ENCODE data around the gene KCNQ2.

The KCNQ2 gene

DNA sequence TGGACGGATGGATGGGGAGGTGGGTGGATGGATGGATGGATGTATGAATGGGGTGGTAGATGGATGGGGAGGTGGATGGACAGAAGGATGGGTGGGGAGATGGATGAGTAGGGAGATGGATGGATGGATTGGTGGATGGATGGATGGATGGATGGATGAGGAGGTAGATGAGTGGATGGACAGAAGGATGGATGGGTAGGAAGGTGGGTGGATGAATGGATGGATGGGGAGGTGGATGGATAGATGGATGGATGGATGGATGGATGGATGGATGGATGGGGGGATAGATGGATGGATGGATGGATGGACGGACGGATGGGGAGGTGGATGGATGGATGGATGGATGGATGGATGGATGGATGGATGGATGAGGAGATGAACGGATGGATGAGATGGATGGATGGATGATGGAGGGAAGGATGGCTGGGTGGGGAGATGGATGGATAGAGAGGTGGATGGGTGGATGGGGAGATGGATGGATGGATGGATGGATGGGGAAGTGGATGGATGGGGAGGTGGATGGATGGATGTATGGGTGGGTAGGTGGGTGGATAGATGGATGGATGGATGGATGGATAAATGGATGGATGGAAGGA, 19.3 kb upstream of the KCNQ2 start:
- DNase-seq (ENCODE audit: low read depth, low spot score), result no peak
- no peak overlapping the region for H3K4me3 ChIP-seq (ENCODE audit: low read depth, low read length)
- TF ChIP-seq, protein P1, sequence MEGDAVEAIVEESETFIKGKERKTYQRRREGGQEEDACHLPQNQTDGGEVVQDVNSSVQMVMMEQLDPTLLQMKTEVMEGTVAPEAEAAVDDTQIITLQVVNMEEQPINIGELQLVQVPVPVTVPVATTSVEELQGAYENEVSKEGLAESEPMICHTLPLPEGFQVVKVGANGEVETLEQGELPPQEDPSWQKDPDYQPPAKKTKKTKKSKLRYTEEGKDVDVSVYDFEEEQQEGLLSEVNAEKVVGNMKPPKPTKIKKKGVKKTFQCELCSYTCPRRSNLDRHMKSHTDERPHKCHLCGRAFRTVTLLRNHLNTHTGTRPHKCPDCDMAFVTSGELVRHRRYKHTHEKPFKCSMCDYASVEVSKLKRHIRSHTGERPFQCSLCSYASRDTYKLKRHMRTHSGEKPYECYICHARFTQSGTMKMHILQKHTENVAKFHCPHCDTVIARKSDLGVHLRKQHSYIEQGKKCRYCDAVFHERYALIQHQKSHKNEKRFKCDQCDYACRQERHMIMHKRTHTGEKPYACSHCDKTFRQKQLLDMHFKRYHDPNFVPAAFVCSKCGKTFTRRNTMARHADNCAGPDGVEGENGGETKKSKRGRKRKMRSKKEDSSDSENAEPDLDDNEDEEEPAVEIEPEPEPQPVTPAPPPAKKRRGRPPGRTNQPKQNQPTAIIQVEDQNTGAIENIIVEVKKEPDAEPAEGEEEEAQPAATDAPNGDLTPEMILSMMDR (IDR thresholded peaks at IDR 0.05; ENCODE audit: insufficient read depth, low read length, missing control alignments), result no peak
- ChIA-PET CTCF (no interaction called here), POLR2A (no interaction called here)

DNA sequence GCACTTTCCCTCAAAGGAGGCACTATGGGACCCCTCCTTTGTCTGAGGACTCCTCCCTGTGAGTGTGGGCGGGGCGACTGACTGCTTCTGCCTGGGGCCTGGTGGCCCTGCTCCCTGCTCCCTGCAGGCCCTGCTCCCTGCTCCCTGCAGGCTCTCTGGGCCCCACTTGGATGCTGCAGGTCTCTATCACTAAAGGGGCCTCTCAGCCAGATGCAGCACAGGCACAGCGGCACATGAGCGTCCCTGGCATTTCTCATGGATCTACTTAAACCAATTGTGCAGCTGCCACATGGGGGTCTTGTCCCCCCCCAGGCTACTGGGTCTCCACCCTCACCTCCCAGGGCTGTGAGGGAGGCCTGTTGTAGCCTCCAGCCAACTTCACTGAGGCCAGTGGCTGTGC, 18.6 kb upstream of the KCNQ2 start:
- CTCF ChIA-PET, result no interaction called here
- POLR2A ChIA-PET, result no interaction called here
- DNase-seq (ENCODE audit: low read depth, low spot score), result no peak
- TF ChIP-seq, protein P1 (IDR thresholded peaks at IDR 0.05; ENCODE audit: insufficient read depth, low read length, missing control alignments), result no peak
- no peak overlapping the region for H3K4me3 ChIP-seq (ENCODE audit: low read depth, low read length)

DNA sequence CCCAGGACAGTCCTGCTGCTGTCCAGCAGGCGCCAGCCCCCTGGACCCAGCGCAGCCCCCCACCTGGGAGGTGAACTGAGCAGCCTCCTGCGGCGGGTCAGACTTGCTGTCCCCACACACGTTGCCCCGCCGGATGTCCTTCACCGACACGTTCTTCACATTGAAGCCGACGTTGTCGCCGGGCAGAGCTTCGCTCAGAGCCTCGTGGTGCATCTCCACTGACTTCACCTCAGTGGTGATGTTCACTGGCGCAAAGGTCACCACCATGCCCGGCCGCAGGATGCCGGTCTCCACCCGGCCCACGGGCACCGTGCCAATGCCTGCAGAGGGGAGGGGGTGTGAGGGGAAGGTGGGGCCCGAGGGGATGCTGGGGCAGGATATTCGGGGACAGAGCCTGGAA, 18.0 kb upstream of the KCNQ2 start:
- ChIA-PET CTCF (no interaction called here), POLR2A (no interaction called here)
- DNase-seq (ENCODE audit: low read depth, low spot score), result no peak
- H3K4me3 ChIP-seq (ENCODE audit: low read depth, low read length), result no peak overlapping the region
- TF ChIP-seq, protein P1 (IDR thresholded peaks at IDR 0.05; ENCODE audit: insufficient read depth, low read length, missing control alignments), result no peak

DNA sequence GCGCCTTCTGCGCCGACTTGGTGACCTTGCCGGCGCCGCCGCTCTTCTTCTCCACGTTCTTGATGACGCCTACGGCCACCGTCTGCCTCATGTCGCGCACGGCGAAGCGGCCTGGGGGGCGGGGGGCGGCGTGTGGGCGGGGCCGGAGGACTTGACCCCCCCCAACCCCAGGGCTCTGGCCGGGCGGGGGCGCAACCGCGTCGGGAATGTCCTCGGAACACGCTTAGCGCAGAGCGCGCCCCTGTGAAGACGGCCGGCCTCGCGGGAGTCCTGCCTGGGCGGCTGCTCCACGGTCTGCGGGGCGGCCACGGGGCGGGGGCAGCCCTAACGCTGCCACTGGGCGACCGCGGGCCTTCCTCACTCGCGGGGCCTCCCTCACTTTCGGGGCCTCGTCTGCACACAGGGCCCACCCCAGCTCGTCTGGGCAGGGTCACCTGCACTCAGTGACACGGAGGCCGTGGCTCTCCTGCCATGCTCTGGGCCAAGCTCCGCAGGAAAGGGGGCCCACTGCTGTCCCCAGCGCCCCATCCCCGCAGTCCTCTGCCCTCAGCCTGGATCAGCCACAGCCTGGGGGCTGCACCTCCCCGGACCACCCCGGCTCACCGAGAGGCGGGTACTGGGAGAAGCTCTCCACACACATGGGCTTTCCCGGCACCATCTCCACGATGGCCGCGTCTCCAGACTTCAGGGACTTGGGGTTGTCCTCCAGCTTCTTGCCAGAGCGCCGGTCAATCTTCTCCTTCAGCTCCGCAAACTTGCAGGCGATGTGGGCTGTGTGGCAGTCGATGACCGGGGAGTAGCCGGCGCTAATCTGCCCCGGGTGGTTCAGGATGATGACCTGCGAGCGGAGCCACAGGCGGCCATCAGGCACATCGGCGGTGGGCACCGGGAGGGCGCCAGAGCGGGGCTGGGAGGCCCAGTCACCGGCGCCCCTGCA, 16.1 kb upstream of the KCNQ2 start:
- H3K4me3 ChIP-seq (ENCODE audit: low read depth, low read length), result no peak overlapping the region
- POLR2A ChIA-PET, result no interaction called here
- CTCF ChIA-PET, result no interaction called here
- TF ChIP-seq, protein P1 (IDR thresholded peaks at IDR 0.05; ENCODE audit: insufficient read depth, low read length, missing control alignments), result no peak
- DNase-seq (ENCODE audit: low read depth, low spot score), result no peak

DNA sequence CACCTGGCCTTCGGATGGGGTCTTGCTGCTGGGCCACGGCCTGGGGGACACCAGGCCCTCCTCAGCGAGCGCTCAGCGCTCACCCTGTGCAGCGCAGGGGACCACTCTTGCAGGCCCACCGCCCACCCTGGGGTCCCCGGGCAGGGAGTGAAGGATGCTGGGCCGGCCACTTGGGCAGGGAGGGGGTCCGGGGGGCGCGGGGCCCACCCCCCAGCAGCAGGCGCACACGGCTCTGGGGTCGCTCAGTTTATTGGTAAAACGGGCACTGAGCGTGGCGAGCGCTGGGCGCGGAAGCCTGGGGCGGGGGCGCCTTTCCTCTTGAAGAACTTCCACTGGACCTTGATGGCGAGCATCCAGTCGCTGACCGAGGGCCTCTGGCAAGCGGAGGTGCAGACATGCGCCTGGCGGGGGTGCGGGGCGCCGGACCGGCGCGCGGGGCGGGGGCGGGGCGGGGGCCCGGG, 15.4 kb upstream of the KCNQ2 start:
- no peak for DNase-seq (ENCODE audit: low read depth, low spot score)
- H3K4me3 ChIP-seq (ENCODE audit: low read depth, low read length), result no peak overlapping the region
- ChIA-PET POLR2A (no interaction called here), CTCF (interaction anchor here (1.0 kb wide), 1 partner anchor 8 kb away, joined by 3 read pairs; no protein-coding TSS in a partner anchor)
- TF ChIP-seq, protein P1 (IDR thresholded peaks at IDR 0.05; ENCODE audit: insufficient read depth, low read length, missing control alignments), result no peak

DNA sequence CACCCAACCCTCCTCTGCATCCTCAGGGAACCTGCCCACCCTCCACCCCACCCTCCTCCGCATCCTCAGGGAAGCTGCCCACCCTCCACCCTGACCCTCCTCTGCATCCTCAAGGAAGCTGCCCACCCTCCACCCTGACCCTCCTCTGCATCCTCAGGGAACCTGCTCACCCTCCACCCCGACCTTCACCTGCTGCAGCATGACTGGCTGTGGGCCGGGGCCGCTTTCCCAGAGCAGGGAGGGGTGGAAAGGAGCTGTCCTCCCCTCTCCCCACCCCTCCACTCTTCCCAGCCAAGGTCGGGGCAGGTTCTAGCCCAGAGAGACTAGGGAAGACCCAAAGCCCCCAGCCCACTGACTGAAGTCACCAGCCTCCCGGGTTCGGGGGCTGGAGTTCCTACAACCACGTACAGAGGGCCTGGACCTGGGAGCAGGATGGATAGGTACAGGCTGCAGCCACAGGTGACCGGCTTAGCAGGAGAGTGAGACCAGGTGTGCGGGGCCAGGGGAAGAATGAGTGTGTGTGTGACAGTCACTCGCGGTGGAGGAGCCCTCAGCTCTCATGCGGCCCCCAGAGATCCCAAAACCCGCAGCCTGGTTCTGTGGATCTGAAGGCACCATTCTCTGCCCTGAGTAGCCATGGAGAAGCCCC, 14.8 kb upstream of the KCNQ2 start:
- CTCF ChIA-PET, result interaction anchor here (1.0 kb wide), 1 partner anchor 9 kb away, joined by 3 read pairs; no protein-coding TSS in a partner anchor
- TF ChIP-seq, protein P1 (IDR thresholded peaks at IDR 0.05; ENCODE audit: insufficient read depth, low read length, missing control alignments), result no peak
- H3K4me3 ChIP-seq (ENCODE audit: low read depth, low read length), result no peak overlapping the region
- POLR2A ChIA-PET, result no interaction called here
- no peak for DNase-seq (ENCODE audit: low read depth, low spot score)
